ENCODE measurements around the gene IFT88. TPM values are rescaled to one million over a fixed set of nuclear protein-coding genes. Genes with fewer than 3 reads are reported as not detected.

Gene IFT88
- total and polyA plus RNA-seq, 7 experiments from 2014 or later: 5.0 to 17.0 (median 9.8) TPM

GRCh38 chr13:20700288-20700687 lies 133.3 kb downstream of the IFT88 start:
- peaks cover 0 to 3% (median 0%) of the 10 kb centered on the region in 5 donors for H3K36me3 Mint-ChIP-seq
- peaks cover 25 to 64% (median 37%) of the 10 kb centered on the region in 5 donors for H3K27me3 Mint-ChIP-seq
- Histone ChIP-seq H3K27me3 (ENCODE audit: control insufficient read depth in 2 of 2, insufficient read depth in 2 of 2, low read length in 2 of 2) (peaks cover 0 to 5% of the 10 kb centered on the region in 2 donors), H3K4me3 (ENCODE audit: low read length) (no peak overlapping the region), H3K9me3 (ENCODE audit: control insufficient read depth in 2 of 3, low read length in 3 of 3) (no peaks in the 10 kb centered on the region), H3K36me3 (ENCODE audit: control insufficient read depth in 2 of 3, insufficient read depth in 3 of 3, low read length in 3 of 3) (no peaks in the 10 kb centered on the region), H3K27ac (ENCODE audit: low read depth, low read length) (no peak overlapping the region), H3K4me1 (ENCODE audit: control insufficient read depth in 2 of 2, insufficient read depth in 2 of 2, low read length in 2 of 2) (peaks cover 3 to 8% of the 10 kb centered on the region in 2 donors)
- no peak overlapping the region for H3K4me3 Mint-ChIP-seq
- H3K27ac Mint-ChIP-seq: peak overlapping the region in 1 of 9 donors; percentile 16
- ATAC-seq (no peak), DNase-seq (no peak)
- intact Hi-C loops (cut with micrococcal nuclease): loop anchor here (5.0 to 10.0 kb wide), 8 partner anchors 175 to 967 kb away; partner anchors contain the start of genes CRYL1 (in 1 of the 2), MICU2 (in 1 of the 2), MRPL57 (in 1 of the 2) and SKA3 (in 1 of the 2)
- ChIA-PET POLR2A (no interaction called here), CTCF (no interaction called here)
- H3K9me3 Mint-ChIP-seq: peaks cover 0 to 2% (median 0%) of the 10 kb centered on the region in 11 donors
- H3K4me1 Mint-ChIP-seq: peaks cover 0 to 13% (median 8%) of the 10 kb centered on the region in 7 donors

GRCh38 chr13:20701461-20701860 lies 134.5 kb downstream of the IFT88 start:
- H3K9me3 ChIP-seq (ENCODE audit: control insufficient read depth in 2 of 3, low read length in 3 of 3): no peaks in the 10 kb centered on the region
- no peak overlapping the region for H3K27ac ChIP-seq (ENCODE audit: low read depth, low read length)
- H3K27me3 Mint-ChIP-seq: peaks cover 19 to 59% (median 29%) of the 10 kb centered on the region in 5 donors
- H3K36me3 Mint-ChIP-seq: no peaks in the 10 kb centered on the region
- peaks cover 3 to 8% of the 10 kb centered on the region in 2 donors for H3K4me1 ChIP-seq (ENCODE audit: control insufficient read depth in 2 of 2, insufficient read depth in 2 of 2, low read length in 2 of 2)
- H3K27me3 ChIP-seq (ENCODE audit: control insufficient read depth in 2 of 2, insufficient read depth in 2 of 2, low read length in 2 of 2): peaks cover 0 to 5% of the 10 kb centered on the region in 2 donors
- H3K4me3 ChIP-seq (ENCODE audit: low read length): no peak overlapping the region
- H3K36me3 ChIP-seq (ENCODE audit: control insufficient read depth in 2 of 3, insufficient read depth in 3 of 3, low read length in 3 of 3): no peaks in the 10 kb centered on the region
- POLR2A ChIA-PET: no interaction called here
- H3K27ac Mint-ChIP-seq: no peak overlapping the region
- intact Hi-C loops (cut with micrococcal nuclease): loop anchor here (5.0 to 10.0 kb wide), 8 partner anchors 177 to 966 kb away; partner anchors contain the start of genes CRYL1 (in 1 of the 2), MICU2 (in 1 of the 2), MRPL57 (in 1 of the 2) and SKA3 (in 1 of the 2)
- DNase-seq: no peak
- CTCF ChIA-PET: no interaction called here
- H3K4me1 Mint-ChIP-seq: peaks cover 0 to 13% (median 8%) of the 10 kb centered on the region in 7 donors
- ATAC-seq: no peak
- H3K4me3 Mint-ChIP-seq: no peak overlapping the region
- H3K9me3 Mint-ChIP-seq: peaks cover 0 to 2% (median 0%) of the 10 kb centered on the region in 11 donors

GRCh38 chr13:20702530-20702914 lies 135.6 kb downstream of the IFT88 start:
- peak overlapping the region; percentile 65 for H3K4me3 ChIP-seq (ENCODE audit: low read length)
- peak overlapping the region; percentile 80 to 97 (median 90) for H3K4me3 Mint-ChIP-seq
- CTCF ChIA-PET: interaction anchor here (0.9 to 1.5 kb wide), 3 partner anchors 72 to 210 kb away, joined by 3 read pairs; partner anchors contain the start of gene EEF1AKMT1

GRCh38 chr13:20702915-20703779 lies 136.2 kb downstream of the IFT88 start, which contains the start of gene IL17D:
Gene IL17D (plus strand): TSS chr13:20703699. CDS start chr13:20704002, 303 bp downstream.
- no peaks in the 10 kb centered on the region for H3K9me3 ChIP-seq (ENCODE audit: control insufficient read depth in 2 of 3, low read length in 3 of 3)
- Mint-ChIP-seq H3K27ac (peak within 1 kb of the TSS in 8 of 9 donors; percentile 46 to 86 (median 70)), H3K4me1 (peaks cover 0 to 13% (median 8%) of the 10 kb centered on the region in 7 donors), H3K4me3 (peak within 1 kb of the TSS; percentile 80 to 97 (median 90)), H3K27me3 (peaks cover 14 to 54% (median 24%) of the 10 kb centered on the region in 5 donors), H3K36me3 (no peaks in the 10 kb centered on the region), H3K9me3 (peaks cover 0 to 4% (median 0%) of the 10 kb centered on the region in 11 donors)
- H3K4me3 ChIP-seq (ENCODE audit: low read length): peak within 1 kb of the TSS; percentile 65
- H3K4me1 ChIP-seq (ENCODE audit: control insufficient read depth in 2 of 2, insufficient read depth in 2 of 2, low read length in 2 of 2): peaks cover 3 to 8% of the 10 kb centered on the region in 2 donors
- H3K27me3 ChIP-seq (ENCODE audit: control insufficient read depth in 2 of 2, insufficient read depth in 2 of 2, low read length in 2 of 2): peaks cover 0 to 5% of the 10 kb centered on the region in 2 donors
- intact Hi-C loops (cut with micrococcal nuclease): loop anchor here (1.0 to 10.0 kb wide), 9 partner anchors 177 to 964 kb away; partner anchors contain the start of genes CRYL1 (in 1 of the 2), MICU2 (in 1 of the 2), MRPL57 (in 1 of the 2) and SKA3 (in 1 of the 2)
- H3K36me3 ChIP-seq (ENCODE audit: control insufficient read depth in 2 of 3, insufficient read depth in 3 of 3, low read length in 3 of 3): no peaks in the 10 kb centered on the region
- peak within 1 kb of the TSS; percentile 13 for H3K27ac ChIP-seq (ENCODE audit: low read depth, low read length)
- peak; percentile 19 to 49 (median 32) for DNase-seq
- peak; percentile 31 for ATAC-seq
- POLR2A ChIA-PET: interaction anchor here (1.0 kb wide), 1 partner anchor 70 kb away, joined by 3 read pairs; the partner anchor contains the start of gene EEF1AKMT1
- CTCF ChIA-PET: interaction anchor here (0.7 to 1.5 kb wide), 4 partner anchors 42 to 211 kb away, joined by 3 to 4 read pairs (median 3); partner anchors contain the start of gene EEF1AKMT1

More at GRCh38 chr13:20702530-20702914, 135.6 kb downstream of the IFT88 start:
- Mint-ChIP-seq H3K27me3 (peaks cover 17 to 58% (median 27%) of the 10 kb centered on the region in 5 donors), H3K4me1 (peaks cover 0 to 13% (median 8%) of the 10 kb centered on the region in 7 donors), H3K9me3 (peaks cover 0 to 4% (median 0%) of the 10 kb centered on the region in 11 donors), H3K36me3 (no peaks in the 10 kb centered on the region), H3K27ac (peak overlapping the region in 6 of 9 donors; percentile 28 to 86 (median 80))
- Histone ChIP-seq H3K9me3 (ENCODE audit: control insufficient read depth in 2 of 3, low read length in 3 of 3) (no peaks in the 10 kb centered on the region), H3K4me1 (ENCODE audit: control insufficient read depth in 2 of 2, insufficient read depth in 2 of 2, low read length in 2 of 2) (peaks cover 3 to 8% of the 10 kb centered on the region in 2 donors), H3K27ac (ENCODE audit: low read depth, low read length) (no peak overlapping the region), H3K36me3 (ENCODE audit: control insufficient read depth in 2 of 3, insufficient read depth in 3 of 3, low read length in 3 of 3) (no peaks in the 10 kb centered on the region), H3K27me3 (ENCODE audit: control insufficient read depth in 2 of 2, insufficient read depth in 2 of 2, low read length in 2 of 2) (peaks cover 0 to 5% of the 10 kb centered on the region in 2 donors)
- POLR2A ChIA-PET: interaction anchor here (0.7 to 1.0 kb wide), 2 partner anchors 71 to 290 kb away, joined by 3 read pairs; partner anchors contain the start of gene EEF1AKMT1
- intact Hi-C loops (cut with micrococcal nuclease): loop anchor here (1.0 to 10.0 kb wide), 9 partner anchors 176 to 965 kb away; partner anchors contain the start of genes CRYL1 (in 1 of the 2), MICU2 (in 1 of the 2), MRPL57 (in 1 of the 2) and SKA3 (in 1 of the 2)
- ATAC-seq (no peak), DNase-seq (peak in 4 of 9 donors; percentile 16 to 27 (median 19))

- Mint-ChIP-seq H3K4me1 (peaks cover 0 to 13% (median 8%) of the 10 kb centered on the region in 7 donors), H3K9me3 (peaks cover 0 to 4% (median 0%) of the 10 kb centered on the region in 11 donors), H3K36me3 (no peaks in the 10 kb centered on the region), H3K4me3 (peak overlapping the region in 5 of 10 donors; percentile 59 to 97 (median 74)), H3K27ac (peak overlapping the region in 1 of 9 donors; percentile 56), H3K27me3 (peaks cover 13 to 48% (median 17%) of the 10 kb centered on the region in 5 donors)
- H3K9me3 ChIP-seq (ENCODE audit: control insufficient read depth in 2 of 3, low read length in 3 of 3): no peaks in the 10 kb centered on the region
- CTCF ChIA-PET: interaction anchor here (0.7 to 1.0 kb wide), 2 partner anchors 43 to 76 kb away, joined by 3 to 4 read pairs; no protein-coding TSS in a partner anchor
- no peak overlapping the region for H3K27ac ChIP-seq (ENCODE audit: low read depth, low read length)
- peaks cover 3 to 8% of the 10 kb centered on the region in 2 donors for H3K4me1 ChIP-seq (ENCODE audit: control insufficient read depth in 2 of 2, insufficient read depth in 2 of 2, low read length in 2 of 2)
- intact Hi-C loops (cut with micrococcal nuclease): loop anchor here (1.0 to 10.0 kb wide), 13 partner anchors 69 to 963 kb away; partner anchors contain the start of genes EEF1AKMT1 (in 2 of the 2), CRYL1 (in 1 of the 2), IFT88 (in 1 of the 2) and MICU2 (in 1 of the 2)
- POLR2A ChIA-PET: no interaction called here
- ATAC-seq: peak; percentile 93
- DNase-seq: peak; percentile 70 to 84 (median 80)
- no peak overlapping the region for H3K4me3 ChIP-seq (ENCODE audit: low read length)
- peaks cover 0 to 5% of the 10 kb centered on the region in 2 donors for H3K27me3 ChIP-seq (ENCODE audit: control insufficient read depth in 2 of 2, insufficient read depth in 2 of 2, low read length in 2 of 2)
- no peaks in the 10 kb centered on the region for H3K36me3 ChIP-seq (ENCODE audit: control insufficient read depth in 2 of 3, insufficient read depth in 3 of 3, low read length in 3 of 3)
These were observed 137.0 kb downstream of the IFT88 start for GRCh38 chr13:20703780-20704458.

Measured in naive thymus-derived CD4-positive, alpha-beta T cell (primary cell).